Endodermal cell (in vitro differentiated cells): ENCODE data around the gene LRRC25. TPM values are rescaled to one million over a fixed set of nuclear protein-coding genes. Genes with fewer than 3 reads are reported as not detected.

Experiments
- DNase-seq: peaks from one replicate; pipeline ENCODE4 v3.0.0-alpha.2; 2017
- H3K27ac ChIP-seq: 2 replicates; pipeline ENCODE4 v1.5.1; 2013; ENCODE audit warnings: mild to moderate bottlenecking, low read depth, low read length, moderate library complexity
- H3K27me3 ChIP-seq: 2 replicates; pipeline ENCODE4 v1.6.1; 2013; ENCODE audit warnings: mild to moderate bottlenecking, low read length, moderate library complexity; ENCODE audit not compliant: insufficient read depth, control insufficient read depth, poor library complexity, severe bottlenecking
- H3K36me3 ChIP-seq: 2 replicates; pipeline ENCODE4 v1.7.0; 2013; ENCODE audit warnings: mild to moderate bottlenecking, low read length, moderate library complexity; ENCODE audit not compliant: control insufficient read depth, insufficient read depth
- H3K4me1 ChIP-seq: one replicate; pipeline ENCODE4 v1.7.0; 2013; ENCODE audit warnings: low read length; ENCODE audit not compliant: control insufficient read depth, insufficient read depth
- H3K4me3 ChIP-seq: 2 replicates; pipeline ENCODE4 v1.5.1; 2013; ENCODE audit warnings: mild to moderate bottlenecking, low read length, moderate library complexity
- H3K9ac ChIP-seq: 2 replicates; pipeline ENCODE4 v1.6.1; 2013; ENCODE audit warnings: mild to moderate bottlenecking, low read length, moderate library complexity; ENCODE audit not compliant: poor library complexity, severe bottlenecking; ENCODE audit errors: extremely low read depth
- H3K9me3 ChIP-seq: 2 replicates; pipeline ENCODE4 v1.6.1; 2013; ENCODE audit warnings: mild to moderate bottlenecking, low read length, moderate library complexity; ENCODE audit not compliant: control insufficient read depth
- H3K27ac Mint-ChIP-seq: 2 replicates; pipeline ENCODE4 v1.8.0; 2020; ENCODE audit warnings: mixed read lengths
- H3K27me3 Mint-ChIP-seq: 2 replicates; pipeline ENCODE4 v1.8.0; 2021; ENCODE audit warnings: mild to moderate bottlenecking, mixed read lengths; ENCODE audit not compliant: insufficient read depth
- H3K36me3 Mint-ChIP-seq: 2 replicates; pipeline ENCODE4 v1.8.0; 2020; ENCODE audit warnings: low read depth, mixed read lengths
- H3K4me1 Mint-ChIP-seq: 2 replicates; pipeline ENCODE4 v1.8.0; 2020; ENCODE audit warnings: mixed read lengths
- H3K4me3 Mint-ChIP-seq: 2 replicates; pipeline ENCODE4 v1.8.0; 2020; ENCODE audit warnings: mild to moderate bottlenecking, moderate library complexity, mixed read lengths
- H3K9me3 Mint-ChIP-seq: 2 replicates; pipeline ENCODE4 v1.8.0; 2020; ENCODE audit warnings: mild to moderate bottlenecking, mixed read lengths
- CTCF ChIP-seq: fragments of 200-600 bp; sonication (generic); conservative IDR thresholded peaks from 2 replicates; pipeline ENCODE4 v1.5.0; 2021; ENCODE audit warnings: antibody characterized with exemption, mild to moderate bottlenecking
- whole genome bisulfite sequencing, 2 experiments: methylation state at CpG; one replicate each; pipeline versions ENCODE4 v1.1.5 to v1.1.7; 2013; ENCODE audit warnings: missing lambda C conversion rate in 2 of 2, mixed read lengths in 1 of 2; ENCODE audit not compliant: insufficient coverage in 1 of 2, insufficient read length in 1 of 2; 5-methylcytosine and 5-hydroxymethylcytosine counted together
- total RNA-seq, 2 donors: library from RNA; stranded (reverse); fragmentation: NEBNext Ultra II Directional in 1 of 2; extraction: Animal tissue kit (Norgen Biotek cat#: 25700) in 1 of 2; gene quantifications; 2 replicates in 1 of 2; 3 replicates in 1 of 2; pipeline ENCODE4 v1.2.1, GENCODE V29; 2021

Gene LRRC25
- total RNA-seq, 2 donors from 2014 or later: not detected

GRCh38 chr19:18353378-18354005, 43.9 kb downstream of the LRRC25 start:
- Mint-ChIP-seq H3K27me3 (no peaks in the 10 kb centered on the region), H3K27ac (no peak overlapping the region), H3K36me3 (peaks cover 14% of the 10 kb centered on the region), H3K4me3 (no peak overlapping the region), H3K9me3 (peaks cover 5% of the 10 kb centered on the region), H3K4me1 (no peaks in the 10 kb centered on the region)
- no peak for TF ChIP-seq CTCF
- Histone ChIP-seq H3K27ac (no peak overlapping the region), H3K9me3 (peaks cover 8% of the 10 kb centered on the region), H3K9ac (no peak overlapping the region), H3K27me3 (no peaks in the 10 kb centered on the region), H3K4me3 (no peak overlapping the region), H3K4me1 (no peaks in the 10 kb centered on the region), H3K36me3 (peaks cover 18% of the 10 kb centered on the region)
- 88 to 92% methylated on average over 7 to 8 of the region's 8 CpGs for WGBS, 2 experiments
- no peak for DNase-seq

DNA sequence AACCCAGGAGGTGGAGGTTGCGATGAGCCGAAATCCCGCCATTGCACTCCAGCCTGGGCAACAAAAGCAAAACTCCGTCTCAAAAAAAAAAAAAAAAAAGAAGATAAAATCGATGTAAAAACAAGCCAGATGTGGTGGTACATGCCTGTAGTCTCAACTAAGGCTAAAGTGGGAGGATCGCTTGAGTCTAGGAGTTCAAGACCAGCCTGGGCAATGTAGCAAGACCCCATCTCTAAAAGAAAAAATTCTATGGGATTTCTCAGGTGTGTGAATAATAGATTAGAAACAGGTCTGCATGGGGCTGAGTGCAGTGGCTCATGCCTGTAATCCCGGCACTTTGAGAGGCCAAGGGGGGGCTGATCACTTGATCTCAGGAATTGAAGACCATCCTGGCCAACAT, 45.9 kb downstream of the LRRC25 start:
- Mint-ChIP-seq H3K36me3 (no peaks in the 10 kb centered on the region), H3K27ac (no peak overlapping the region), H3K4me3 (no peak overlapping the region), H3K9me3 (no peaks in the 10 kb centered on the region), H3K4me1 (no peaks in the 10 kb centered on the region), H3K27me3 (no peaks in the 10 kb centered on the region)
- no peak for TF ChIP-seq CTCF
- H3K4me1 ChIP-seq: no peaks in the 10 kb centered on the region
- no peaks in the 10 kb centered on the region for H3K27me3 ChIP-seq
- no peak overlapping the region for H3K4me3 ChIP-seq
- peaks cover 3% of the 10 kb centered on the region for H3K36me3 ChIP-seq
- H3K27ac ChIP-seq: no peak overlapping the region
- no peak for DNase-seq
- no peaks in the 10 kb centered on the region for H3K9me3 ChIP-seq
- H3K9ac ChIP-seq: no peak overlapping the region
- 93 to 94% methylated on average over 5 to 7 of the region's 7 CpGs for WGBS, 2 experiments

DNA sequence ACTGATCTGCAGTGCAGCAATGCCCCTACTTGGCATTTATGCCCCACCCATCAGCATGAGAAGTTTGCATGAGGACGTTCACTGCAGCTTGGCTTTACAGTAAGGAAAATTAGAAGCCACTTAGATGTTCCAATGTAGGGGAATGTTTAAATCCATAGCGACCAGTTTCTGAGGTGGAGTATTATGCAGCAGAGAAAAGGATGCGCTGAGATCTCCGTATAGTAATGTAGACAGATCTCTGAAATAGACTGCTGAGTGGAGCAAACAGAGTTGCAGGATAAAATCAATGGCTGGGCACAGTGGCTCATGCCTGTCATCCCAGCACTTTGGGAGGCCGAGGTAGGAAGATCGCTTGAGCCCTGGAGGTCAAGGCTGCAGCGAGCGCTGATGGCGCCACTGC, 46.9 kb downstream of the LRRC25 start:
- H3K27ac Mint-ChIP-seq: no peak overlapping the region
- no peak for TF ChIP-seq CTCF
- H3K36me3 Mint-ChIP-seq: no peaks in the 10 kb centered on the region
- Histone ChIP-seq H3K27ac (no peak overlapping the region), H3K27me3 (no peaks in the 10 kb centered on the region), H3K9me3 (no peaks in the 10 kb centered on the region), H3K4me1 (no peaks in the 10 kb centered on the region), H3K36me3 (no peaks in the 10 kb centered on the region), H3K4me3 (no peak overlapping the region), H3K9ac (no peak overlapping the region)
- WGBS, 2 experiments: 84 to 85% methylated on average over 9 of the region's 9 CpGs
- no peak for DNase-seq
- no peaks in the 10 kb centered on the region for H3K27me3 Mint-ChIP-seq
- no peak overlapping the region for H3K4me3 Mint-ChIP-seq
- H3K9me3 Mint-ChIP-seq: no peaks in the 10 kb centered on the region
- peaks cover 6% of the 10 kb centered on the region for H3K4me1 Mint-ChIP-seq
